Suppressor macrophage (primary cell): Measurements from ENCODE around the gene NPPB.
"Not testable (repeated sequence)": the region's sequence is repeated elsewhere in the genome, so short reads cannot be mapped to it uniquely, and the experiment has no call there.

Experiments
- DNase-seq, 4 experiments: peaks; one replicate each; pipeline ENCODE4 v3.0.0-alpha.2; 2020 to 2022
- total RNA-seq, 17 experiments: gene quantifications; one replicate each; lab custom pipeline; 2026; ENCODE audit warnings: mixed read lengths in 6 of 17, inconsistent platforms in 3 of 17; lab: John Stamatoyannopoulos, UW

Gene NPPB
- total RNA-seq, result 0 reads per million in 17 experiments

GRCh38 chr1:11858613-11858967 lies at the start of gene NPPB:
Gene NPPB, minus strand, starts transcription at chr1:11858945. Its CDS starts 112 bp downstream, at chr1:11858833.
- no peak for DNase-seq

GRCh38 chr1:11908095-11908675 lies 49.4 kb upstream of the NPPB start:
- DNase-seq, result peak; percentile 90 to 97 (median 94)

- DNase-seq, result peak; percentile 94 to 97 (median 97)
Measured at GRCh38 chr1:11907275-11908094, 48.7 kb upstream of the NPPB start.

GRCh38 chr1:11906870-11907269 lies 48.1 kb upstream of the NPPB start:
- DNase-seq, result no peak

- DNase-seq, result no peak
Measured at GRCh38 chr1:11904978-11905377, 46.2 kb upstream of the NPPB start.

- not testable (repeated sequence) for DNase-seq
Measured at GRCh38 chr1:11904156-11904555, 45.4 kb upstream of the NPPB start.

GRCh38 chr1:11903210-11903609 lies 44.5 kb upstream of the NPPB start:
- DNase-seq, result no peak

GRCh38 chr1:11901446-11901845 lies 42.7 kb upstream of the NPPB start:
- not testable (repeated sequence) for DNase-seq

- DNase-seq, result peak in 1 of 4 experiments; percentile 39
Measured at GRCh38 chr1:11898831-11899467, 40.2 kb upstream of the NPPB start.

DNA sequence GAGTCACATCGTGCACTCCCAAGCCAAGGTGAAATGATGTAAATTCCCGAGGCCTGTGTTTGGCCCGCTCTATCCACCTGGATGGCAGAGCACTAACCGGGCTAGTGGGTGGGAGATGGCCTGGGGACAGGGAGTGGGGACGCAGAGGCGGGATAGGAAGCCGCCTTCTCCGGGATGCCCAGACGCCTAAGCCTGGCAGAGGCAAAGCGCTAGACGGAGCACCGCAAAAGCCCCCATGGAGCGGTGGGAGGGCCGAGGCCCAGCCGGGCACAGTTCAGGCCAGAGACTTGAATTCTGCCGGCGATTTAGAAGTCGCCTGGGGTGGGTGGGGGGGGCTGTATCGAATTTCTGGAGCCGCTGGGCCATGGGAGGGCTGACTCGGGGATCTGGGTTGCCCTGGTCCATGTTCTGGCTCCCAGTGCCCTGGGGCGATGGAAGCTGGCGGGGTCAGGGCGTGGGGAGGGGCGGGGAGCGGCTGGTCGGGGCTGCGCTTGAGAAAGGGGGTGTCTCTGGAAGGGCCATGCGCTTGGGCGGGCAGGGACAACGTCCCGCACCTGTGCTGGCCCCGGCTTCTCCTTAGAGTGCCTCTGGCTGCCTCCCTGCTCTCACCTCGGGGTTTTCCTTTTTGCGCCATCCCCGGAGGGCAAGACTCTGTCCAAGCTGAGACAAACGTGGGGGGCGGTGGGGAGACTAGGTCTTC lies 39.5 kb upstream of the NPPB start:
- DNase-seq, result no peak

DNA sequence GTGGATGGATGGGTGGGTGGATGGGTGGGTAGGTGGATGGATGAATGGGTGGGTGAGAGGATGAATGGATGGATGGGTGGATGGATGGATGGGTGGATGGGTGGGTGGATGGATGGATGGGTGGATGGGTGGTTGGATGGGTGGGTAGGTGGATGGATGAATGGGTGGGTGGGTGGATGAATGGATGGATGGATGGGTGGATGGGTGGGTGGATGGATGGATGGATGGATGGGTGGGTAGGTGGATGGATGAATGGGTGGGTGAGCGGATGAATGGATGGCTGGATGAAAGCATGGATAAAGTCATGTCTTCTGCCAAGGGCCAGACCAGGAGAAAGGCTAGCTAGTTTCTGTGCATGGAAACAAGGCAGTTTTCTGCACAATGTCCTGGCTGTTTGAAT lies 35.8 kb upstream of the NPPB start:
- DNase-seq, result not testable (repeated sequence)

DNA sequence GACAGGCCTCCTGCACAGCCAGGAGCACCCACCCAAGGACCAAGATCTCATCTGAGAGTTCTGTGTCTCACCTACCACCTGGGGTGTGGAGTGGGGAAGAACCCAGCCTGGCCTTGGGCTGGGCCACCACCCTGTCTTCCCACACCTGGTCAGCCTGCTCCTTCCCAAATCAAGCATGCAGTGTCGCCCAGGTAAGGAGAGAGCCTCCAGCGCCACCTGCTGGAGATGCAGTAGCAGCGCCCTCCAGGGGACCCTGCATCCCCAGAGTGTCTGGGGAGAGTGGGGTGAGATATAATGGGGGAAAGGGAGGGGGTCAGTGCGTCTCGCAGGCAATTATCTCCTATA lies 35.1 kb upstream of the NPPB start:
- DNase-seq, result peak; percentile 56 to 80 (median 68)

GRCh38 chr1:11891433-11892186 lies 32.9 kb upstream of the NPPB start:
- no peak for DNase-seq

GRCh38 chr1:11888877-11889208 lies 30.1 kb upstream of the NPPB start:
- no peak for DNase-seq

DNA sequence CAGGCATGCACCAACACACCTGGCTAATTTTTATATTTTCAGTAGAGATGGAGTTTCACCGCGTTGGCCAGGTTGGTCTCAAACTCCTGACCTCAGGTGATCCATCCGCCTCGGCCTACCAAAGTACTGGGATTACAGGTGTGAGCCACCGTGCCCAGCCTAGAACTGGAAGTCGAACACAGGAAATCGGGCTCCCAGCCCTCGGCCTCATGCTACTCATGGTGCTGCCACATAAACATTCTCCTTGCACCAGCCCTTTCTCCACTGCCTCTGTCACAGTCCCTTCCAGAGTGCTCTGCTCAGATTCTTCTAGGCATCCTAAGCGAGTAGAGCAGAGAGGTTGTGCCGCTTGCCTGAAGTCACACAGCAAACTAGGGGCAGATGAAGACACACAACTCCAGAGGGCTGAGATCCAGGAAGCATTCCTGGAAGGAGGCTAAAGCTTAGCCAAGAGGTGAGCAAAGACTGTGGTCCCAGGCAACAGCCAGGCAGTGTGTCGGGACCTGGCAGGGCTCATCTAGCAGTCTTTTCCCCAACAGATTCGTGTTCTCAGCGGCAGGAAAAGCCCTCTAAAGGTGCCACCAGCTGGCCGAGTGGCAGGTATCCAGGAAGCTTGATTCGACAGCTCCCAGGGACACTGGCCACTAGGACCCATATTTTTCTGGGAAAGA lies 29.6 kb upstream of the NPPB start:
- no peak for DNase-seq

- DNase-seq, result no peak
Measured at GRCh38 chr1:11887666-11888007, 28.9 kb upstream of the NPPB start.

GRCh38 chr1:11886986-11887665 lies 28.4 kb upstream of the NPPB start:
- no peak for DNase-seq

- DNase-seq, result no peak
Measured at GRCh38 chr1:11885916-11886315, 27.2 kb upstream of the NPPB start.

- DNase-seq, result peak; percentile 19 to 60 (median 38)
Measured at GRCh38 chr1:11882814-11883538, 24.2 kb upstream of the NPPB start.

- no peak for DNase-seq
Measured at GRCh38 chr1:11881749-11882441, 23.1 kb upstream of the NPPB start.
